Cardiac muscle cell (in vitro differentiated cells and primary cell): ENCODE results near the gene SUSD3. TPM values are rescaled to one million over a fixed set of nuclear protein-coding genes. Genes with fewer than 3 reads are reported as not detected.

ENCODE experiments used
- DNase-seq, 2 donors: peaks; one replicate each; pipeline versions ENCODE4 v3.0.0 to v3.0.0-alpha.2; 2010 to 2017; ENCODE audit warnings: low read depth in 1 of 2, low spot score in 1 of 2
- H3K27ac ChIP-seq: fragments of 200-600 bp; sonication (generic); 2 replicates; pipeline ENCODE4 v1.5.1; 2016
- H3K27me3 ChIP-seq: fragments of 200-600 bp; sonication (generic); 2 replicates; pipeline ENCODE4 v1.6.0; 2016; ENCODE audit warnings: control low read depth
- H3K36me3 ChIP-seq: fragments of 200-600 bp; sonication (generic); 2 replicates; pipeline ENCODE4 v1.5.1; 2016; ENCODE audit warnings: control low read depth
- H3K4me1 ChIP-seq: fragments of 200-600 bp; sonication (generic); 2 replicates; pipeline ENCODE4 v1.8.1; 2017; ENCODE audit warnings: low read depth, mild to moderate bottlenecking, mixed run types
- H3K4me3 ChIP-seq: fragments of 200-600 bp; sonication (generic); 2 replicates; pipeline ENCODE4 v1.5.1; 2016; ENCODE audit warnings: mild to moderate bottlenecking
- H3K9me3 ChIP-seq: fragments of 200-600 bp; sonication (generic); 2 replicates; pipeline ENCODE4 v1.5.1; 2017; ENCODE audit warnings: low read depth, mild to moderate bottlenecking, control low read depth
- polyA plus RNA-seq: library from polyadenylated mRNA; unstranded; fragments of >200 nt; fragmentation: Nextera tagmentation; extraction: Ambion mirVana; gene quantifications from 2 replicates; pipeline ENCODE4 v1.2.1, GENCODE V29; 2016
- total RNA-seq: library from RNA; depleted of rRNA; stranded (reverse); fragments of >200 nt; gene quantifications from 2 replicates; pipeline ENCODE4 v1.2.3, GENCODE V29; 2016
- TF ChIP-seq, protein P1 (sequence below): IDR thresholded peaks from 2 replicates; pipeline ENCODE4 v1.5.1; 2012; ENCODE audit warnings: low read depth, mild to moderate bottlenecking, low read length

SUSD3 gene
- total and polyA plus RNA-seq, 2 experiments from 2014 or later = not detected

DNA sequence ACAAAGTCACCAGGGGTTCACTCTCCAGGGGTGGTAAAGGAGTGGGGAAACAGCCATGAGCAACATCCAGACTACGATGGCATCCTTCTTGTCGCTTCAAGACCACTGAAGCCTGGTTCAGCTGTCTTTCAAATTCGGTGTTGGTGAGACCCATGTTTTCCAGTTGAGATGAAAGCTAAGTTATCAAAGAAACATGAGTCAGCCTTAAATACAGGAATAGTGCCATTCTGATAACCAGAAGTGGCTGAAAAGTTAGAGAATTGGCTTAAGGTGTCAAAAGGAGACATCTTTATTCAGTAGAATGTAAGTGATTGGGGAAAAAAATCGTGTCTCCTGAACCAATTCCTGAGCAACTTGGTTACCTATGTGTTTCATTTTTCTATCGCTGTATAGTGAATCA is 30.5 kb downstream of the SUSD3 start:
- TF ChIP-seq, protein P1, sequence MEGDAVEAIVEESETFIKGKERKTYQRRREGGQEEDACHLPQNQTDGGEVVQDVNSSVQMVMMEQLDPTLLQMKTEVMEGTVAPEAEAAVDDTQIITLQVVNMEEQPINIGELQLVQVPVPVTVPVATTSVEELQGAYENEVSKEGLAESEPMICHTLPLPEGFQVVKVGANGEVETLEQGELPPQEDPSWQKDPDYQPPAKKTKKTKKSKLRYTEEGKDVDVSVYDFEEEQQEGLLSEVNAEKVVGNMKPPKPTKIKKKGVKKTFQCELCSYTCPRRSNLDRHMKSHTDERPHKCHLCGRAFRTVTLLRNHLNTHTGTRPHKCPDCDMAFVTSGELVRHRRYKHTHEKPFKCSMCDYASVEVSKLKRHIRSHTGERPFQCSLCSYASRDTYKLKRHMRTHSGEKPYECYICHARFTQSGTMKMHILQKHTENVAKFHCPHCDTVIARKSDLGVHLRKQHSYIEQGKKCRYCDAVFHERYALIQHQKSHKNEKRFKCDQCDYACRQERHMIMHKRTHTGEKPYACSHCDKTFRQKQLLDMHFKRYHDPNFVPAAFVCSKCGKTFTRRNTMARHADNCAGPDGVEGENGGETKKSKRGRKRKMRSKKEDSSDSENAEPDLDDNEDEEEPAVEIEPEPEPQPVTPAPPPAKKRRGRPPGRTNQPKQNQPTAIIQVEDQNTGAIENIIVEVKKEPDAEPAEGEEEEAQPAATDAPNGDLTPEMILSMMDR = no peak
- H3K36me3 ChIP-seq = no peaks in the 10 kb centered on the region
- H3K27ac ChIP-seq = no peak overlapping the region
- DNase-seq = no peak
- no peaks in the 10 kb centered on the region for H3K27me3 ChIP-seq
- H3K9me3 ChIP-seq = no peaks in the 10 kb centered on the region
- H3K4me3 ChIP-seq = no peak overlapping the region
- H3K4me1 ChIP-seq = peaks cover 9% of the 10 kb centered on the region

DNA sequence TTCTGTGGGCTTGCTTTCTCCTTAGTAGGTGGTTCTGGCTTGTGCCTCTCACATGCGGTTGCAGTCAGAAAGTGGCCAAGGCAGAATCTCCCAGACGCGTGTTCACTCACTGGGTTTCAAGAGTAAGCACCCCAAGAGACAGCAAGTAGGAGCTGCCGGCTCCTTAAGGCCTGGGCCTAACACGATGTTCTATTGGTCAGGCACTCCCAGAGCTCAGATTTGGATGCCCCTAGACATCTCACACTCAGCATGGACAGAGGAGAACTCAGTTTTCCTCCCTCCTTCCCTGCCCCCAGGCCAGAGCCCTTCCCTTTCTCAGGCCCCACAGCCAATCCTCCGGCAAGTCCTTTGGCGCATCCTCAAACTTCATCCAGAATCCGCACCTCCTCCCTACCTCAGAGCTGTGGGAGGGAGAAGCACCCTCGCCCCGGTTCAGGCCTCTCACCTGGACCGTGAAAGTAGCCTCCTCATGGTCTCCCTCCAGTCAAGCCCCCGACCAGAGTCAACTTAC is 31.0 kb downstream of the SUSD3 start:
- peaks cover 9% of the 10 kb centered on the region for H3K4me1 ChIP-seq
- H3K9me3 ChIP-seq = no peaks in the 10 kb centered on the region
- TF ChIP-seq, protein P1 = no peak
- no peaks in the 10 kb centered on the region for H3K27me3 ChIP-seq
- no peak for DNase-seq
- H3K36me3 ChIP-seq = no peaks in the 10 kb centered on the region
- H3K4me3 ChIP-seq = no peak overlapping the region
- no peak overlapping the region for H3K27ac ChIP-seq

DNA sequence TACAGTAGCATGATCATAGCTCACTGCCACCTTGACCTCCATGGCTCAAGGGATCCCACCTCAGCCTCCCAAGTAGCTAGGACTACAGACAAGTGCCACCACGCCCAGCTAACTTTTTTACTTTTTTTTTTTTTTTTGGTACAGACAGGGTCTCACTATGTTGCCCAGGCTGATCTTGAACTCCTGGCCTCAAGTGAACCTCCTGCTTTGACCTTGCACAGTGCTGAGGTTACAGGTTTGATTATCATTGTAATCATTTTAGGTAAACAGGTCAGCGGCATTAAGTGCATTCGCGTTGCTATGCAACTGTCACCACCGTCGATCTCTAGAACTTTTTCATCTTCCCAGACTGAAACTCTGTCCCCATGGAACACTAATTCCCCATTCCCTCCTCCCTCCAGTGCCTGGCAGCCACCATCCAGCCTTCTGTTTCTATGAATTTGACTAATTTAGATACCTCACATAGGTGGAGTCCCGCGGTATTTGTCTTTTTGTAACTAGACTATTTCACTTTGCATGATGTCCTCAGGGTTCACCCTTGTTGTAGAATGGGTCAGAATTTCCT is 31.7 kb downstream of the SUSD3 start:
- Histone ChIP-seq H3K4me1 (peaks cover 9% of the 10 kb centered on the region), H3K36me3 (no peaks in the 10 kb centered on the region), H3K27me3 (no peaks in the 10 kb centered on the region), H3K9me3 (no peaks in the 10 kb centered on the region), H3K4me3 (no peak overlapping the region), H3K27ac (no peak overlapping the region)
- TF ChIP-seq, protein P1 = no peak
- no peak for DNase-seq

DNA sequence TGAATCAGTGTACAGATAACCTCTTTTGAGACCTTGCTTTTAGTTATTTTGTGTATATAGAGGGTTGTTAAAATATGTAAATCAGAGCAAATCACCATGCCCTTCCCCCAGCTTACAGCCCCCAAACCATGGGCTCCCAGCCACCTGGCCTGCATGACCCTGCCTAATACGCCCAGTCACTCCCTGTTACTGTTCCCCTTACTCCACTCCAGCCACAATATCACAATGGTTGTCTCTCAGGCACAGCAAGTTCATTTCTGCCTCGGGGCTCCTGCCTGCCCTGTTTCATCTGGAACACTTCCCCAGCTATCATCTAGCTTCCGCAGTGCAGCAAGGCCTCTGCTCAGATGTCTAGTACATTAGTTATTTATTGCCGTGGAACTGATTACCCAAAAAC is 32.6 kb downstream of the SUSD3 start:
- no peak for DNase-seq
- Histone ChIP-seq H3K27ac (no peak overlapping the region), H3K4me1 (peaks cover 9% of the 10 kb centered on the region), H3K4me3 (no peak overlapping the region), H3K36me3 (no peaks in the 10 kb centered on the region), H3K9me3 (no peaks in the 10 kb centered on the region), H3K27me3 (no peaks in the 10 kb centered on the region)
- TF ChIP-seq, protein P1 = no peak

DNA sequence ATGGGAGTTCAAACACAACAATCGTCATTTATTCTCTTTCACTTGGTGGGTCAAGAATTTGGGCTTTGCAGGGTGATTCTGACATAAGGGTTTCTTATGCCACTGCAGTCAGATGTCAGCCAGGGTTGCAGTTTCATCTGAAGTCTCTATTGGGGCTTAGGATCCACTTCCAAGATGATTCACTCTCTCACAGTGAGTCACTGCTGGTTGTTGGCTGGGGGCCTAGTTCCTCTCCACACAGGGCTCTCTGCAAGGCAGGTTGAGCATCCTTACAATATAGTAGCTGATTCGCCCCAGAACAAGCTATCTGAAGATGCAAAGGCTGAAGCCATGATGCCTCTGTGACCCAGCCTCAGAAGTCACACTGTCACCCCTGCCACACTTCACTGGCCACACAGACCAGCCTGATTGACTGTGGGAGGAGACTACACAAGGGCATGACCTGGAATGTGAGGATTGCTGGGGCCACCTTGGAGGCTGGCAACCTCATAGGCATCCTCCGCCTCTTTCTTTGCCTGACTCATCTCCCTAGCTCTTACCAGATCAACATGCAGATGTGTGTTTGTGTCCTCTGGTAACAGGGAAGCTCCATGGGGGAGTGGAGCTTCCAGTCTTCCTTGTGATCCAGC is 33.1 kb downstream of the SUSD3 start:
- TF ChIP-seq, protein P1 = no peak
- DNase-seq = peak in 1 of 2 donors; percentile 82
- Histone ChIP-seq H3K4me3 (no peak overlapping the region), H3K4me1 (peaks cover 9% of the 10 kb centered on the region), H3K27me3 (no peaks in the 10 kb centered on the region), H3K27ac (no peak overlapping the region), H3K36me3 (no peaks in the 10 kb centered on the region), H3K9me3 (no peaks in the 10 kb centered on the region)
